SK-MEL-5 (cell line): ENCODE data around the gene CLSTN2. TPM values are rescaled to one million over a fixed set of nuclear protein-coding genes. Genes with fewer than 3 reads are reported as not detected.

Source experiments
- DNase-seq: peaks from one replicate; pipeline ENCODE4 v3.0.0-alpha.2; 2016; ENCODE audit warnings: low read depth, low spot score
- in situ Hi-C: cut with HindIII; loops from 2 replicates; pipeline ENCODE4 v1.10.0; 2016; ENCODE audit warnings: low sequenced_read_pairs, high pct_unique_total_duplicates, low pct_unique_long_range_greater_than_20kb
- total RNA-seq: library from RNA; depleted of rRNA; stranded (reverse); fragments of >200 nt; shearing (Covaris generic); gene quantifications from 2 replicates; pipeline ENCODE4 v1.2.3, GENCODE V29; 2014

The CLSTN2 gene
- total RNA-seq, 1 experiment from 2014 or later, result not detected

DNA sequence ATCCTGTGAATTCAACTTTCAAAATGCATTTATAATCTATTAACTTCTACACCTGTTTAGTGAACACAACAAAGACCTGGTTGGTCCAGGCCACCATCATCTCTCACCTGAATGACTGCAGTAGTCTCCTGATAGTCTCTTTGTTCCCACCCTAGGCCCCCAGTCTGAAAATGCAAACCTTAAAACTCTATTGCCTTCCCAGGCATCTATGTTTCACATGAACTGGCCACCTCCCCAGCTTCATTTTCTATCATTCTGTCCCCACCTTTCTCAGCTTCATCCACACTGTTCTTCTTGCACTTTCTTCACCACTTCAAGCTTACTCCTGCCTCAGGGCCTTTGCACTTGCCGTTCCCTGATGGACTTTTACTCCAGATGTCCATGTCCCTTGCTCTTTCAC, 45.0 kb downstream of the CLSTN2 start:
- in situ Hi-C loops, result no loop called here
- DNase-seq, result no peak

DNA sequence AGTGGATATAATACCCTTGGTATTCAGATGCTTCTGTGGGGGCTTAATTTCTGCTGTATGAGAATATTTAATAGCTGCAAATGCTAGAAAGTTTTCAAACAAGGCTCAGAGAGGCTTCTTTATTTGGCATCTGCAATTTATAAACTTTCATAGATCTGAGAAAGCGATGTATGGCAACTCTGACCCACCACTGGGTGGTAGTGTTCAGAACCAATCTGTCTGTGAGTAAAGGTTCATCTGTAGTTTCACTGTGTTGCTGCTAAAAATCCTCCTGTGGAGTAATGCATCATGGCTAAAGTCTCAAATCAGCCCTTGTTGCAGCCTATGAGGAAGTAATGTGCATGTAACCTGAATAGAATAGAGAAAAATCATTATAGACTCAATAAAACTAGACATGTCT, 47.4 kb downstream of the CLSTN2 start:
- in situ Hi-C loops, result no loop called here
- peak; percentile 25 for DNase-seq

DNA sequence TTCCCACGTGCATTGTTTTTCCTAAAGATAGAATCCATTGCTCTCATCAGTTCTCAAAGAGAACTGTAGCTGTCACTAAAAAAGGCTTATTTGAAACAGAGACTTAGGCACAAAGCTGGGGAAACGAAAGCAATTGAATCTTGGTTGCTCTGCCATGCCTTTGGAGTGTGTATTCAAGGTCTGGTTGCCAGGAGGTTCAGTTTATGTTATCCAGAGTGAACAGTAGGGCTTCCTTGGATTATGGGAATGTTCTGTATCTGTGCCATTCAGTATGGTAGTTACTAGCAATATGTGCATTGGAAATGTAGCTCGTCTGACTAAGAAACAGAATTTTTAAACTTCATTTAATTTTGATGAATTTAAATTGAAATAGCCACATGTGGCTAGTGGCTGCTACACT, 50.6 kb downstream of the CLSTN2 start:
- in situ Hi-C loops, result no loop called here
- no peak for DNase-seq

DNA sequence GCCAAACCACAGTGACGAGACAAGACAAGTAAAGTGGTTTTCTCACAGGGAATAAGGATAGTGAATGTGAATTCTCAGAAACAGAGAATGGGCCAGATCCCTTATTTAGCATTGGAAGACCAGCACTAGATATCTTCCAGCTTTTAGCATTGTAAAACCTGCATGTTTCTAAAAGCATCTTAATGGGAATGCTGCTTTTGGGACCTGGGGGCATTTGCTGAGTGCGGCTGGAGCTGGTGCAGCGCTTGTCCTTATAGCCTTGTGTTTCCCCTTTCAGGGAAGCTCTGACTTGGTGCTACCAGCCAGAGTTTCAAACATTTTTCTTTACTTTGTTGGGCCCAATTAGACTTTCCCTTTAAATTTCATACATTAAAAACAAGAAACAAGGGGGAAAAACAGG, 52.9 kb downstream of the CLSTN2 start:
- in situ Hi-C loops, result no loop called here

DNA sequence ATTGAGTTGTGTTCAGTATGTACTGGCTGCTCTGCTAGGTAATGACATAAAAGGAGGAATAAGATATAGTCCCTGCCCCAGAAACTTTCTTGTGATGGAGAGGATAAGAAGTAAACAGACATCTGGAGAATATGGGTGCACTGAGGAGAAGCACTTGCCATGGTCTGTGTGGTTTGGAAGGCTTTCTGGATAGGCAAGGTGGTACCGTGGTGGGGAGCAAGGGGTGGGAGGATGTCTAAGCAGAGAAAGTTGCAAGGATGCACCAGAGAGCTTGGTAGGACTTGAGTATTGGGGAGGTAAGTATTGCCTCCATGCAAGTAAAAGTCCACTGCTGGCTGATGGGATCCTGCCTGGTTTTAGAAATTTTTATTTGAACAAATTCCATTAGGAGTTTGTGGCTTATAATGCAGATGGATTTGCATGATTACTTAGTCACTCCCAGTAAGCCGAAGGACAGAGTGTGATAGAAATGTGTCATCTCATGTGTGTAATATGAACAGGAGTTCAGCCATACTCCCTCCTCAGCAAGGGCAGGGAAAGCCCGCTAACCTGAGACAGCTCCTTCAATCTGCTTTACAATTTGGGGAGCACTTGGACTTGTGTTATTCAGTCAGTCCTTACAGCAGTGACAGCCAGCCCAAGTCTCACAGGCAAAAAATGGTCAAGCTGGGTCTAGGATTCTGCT, 53.6 kb downstream of the CLSTN2 start:
- DNase-seq, result no peak
- in situ Hi-C loops, result no loop called here

More for the DNA sequence above, 52.9 kb downstream of the CLSTN2 start:
- no peak for DNase-seq

DNA sequence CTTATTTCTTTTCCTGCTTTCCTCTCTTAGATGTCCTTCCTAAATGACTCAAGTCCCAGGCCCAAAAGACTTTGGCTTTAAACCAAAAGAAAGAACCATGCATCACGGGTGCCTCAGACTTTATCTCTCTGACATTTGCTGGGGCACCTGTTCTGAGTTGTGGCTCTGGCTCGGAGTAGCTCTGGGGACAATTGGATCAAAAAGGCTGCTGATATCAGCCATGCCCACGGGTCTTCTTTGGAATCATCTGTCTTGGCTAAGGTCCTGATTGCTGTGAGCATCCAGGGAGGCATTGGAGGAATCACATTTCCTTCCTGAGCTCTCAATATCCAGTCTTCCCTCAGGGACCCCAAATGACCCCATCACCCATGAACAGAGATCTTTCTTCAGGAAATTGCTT, 59.9 kb downstream of the CLSTN2 start:
- in situ Hi-C loops, result no loop called here
- DNase-seq, result no peak

DNA sequence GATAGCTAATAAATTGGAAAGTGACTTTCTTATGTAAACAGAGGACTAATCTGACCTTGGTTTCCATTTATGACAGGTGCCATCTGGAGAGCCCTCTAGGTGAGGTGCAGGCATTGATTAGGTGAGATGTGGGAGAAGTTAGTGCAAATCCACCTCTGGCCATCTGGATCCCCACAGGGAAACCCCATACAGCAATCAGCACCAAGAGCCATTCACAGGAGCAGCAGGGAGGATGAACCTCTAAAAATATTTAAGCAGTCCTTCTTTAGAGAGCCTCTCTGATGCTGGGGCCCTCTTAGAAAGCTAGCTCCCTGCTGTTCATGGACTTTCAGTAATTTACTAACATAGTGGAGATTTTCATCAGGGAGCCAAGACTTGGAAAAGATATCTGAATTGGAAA, 69.3 kb downstream of the CLSTN2 start:
- in situ Hi-C loops, result no loop called here
- no peak for DNase-seq

DNA sequence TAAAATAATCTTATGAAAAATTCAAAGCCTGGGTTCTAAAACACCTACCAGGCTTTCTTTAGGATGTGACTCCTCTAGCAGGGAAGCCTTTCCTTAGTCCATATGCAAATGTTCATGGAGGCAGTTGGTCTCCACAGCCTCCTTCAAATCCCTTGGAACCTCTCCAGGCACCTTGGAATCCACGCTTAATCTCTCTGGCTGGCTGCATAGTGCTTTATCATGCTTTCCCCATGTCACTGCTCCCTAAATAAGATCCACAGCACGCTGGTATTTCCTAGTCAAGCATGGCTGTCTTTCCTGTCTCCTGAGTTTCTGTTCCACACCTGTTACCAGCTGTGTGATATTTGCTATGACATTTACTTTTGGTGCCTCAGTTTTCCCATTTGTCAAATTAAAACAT, 71.3 kb downstream of the CLSTN2 start:
- no peak for DNase-seq
- in situ Hi-C loops, result no loop called here

DNA sequence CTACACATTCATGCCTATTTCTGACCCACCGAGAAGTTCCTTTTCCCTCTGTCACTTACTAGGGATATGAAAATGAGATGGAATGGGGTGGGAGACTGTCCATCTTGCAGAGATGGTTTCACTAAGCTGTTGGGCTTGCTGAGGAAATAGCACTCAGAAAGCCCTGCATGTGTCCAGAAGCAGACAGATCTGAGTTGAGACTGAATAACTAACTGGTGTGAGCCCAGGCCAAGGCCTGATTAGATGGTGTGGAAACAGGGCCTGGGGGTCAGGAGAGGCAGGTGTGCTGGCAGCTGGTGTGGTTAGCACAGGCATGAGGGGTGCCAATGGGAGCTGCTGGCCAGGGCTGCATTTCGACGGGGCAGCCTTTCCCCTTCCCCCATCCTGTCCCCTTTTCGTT, 72.1 kb downstream of the CLSTN2 start:
- in situ Hi-C loops, result no loop called here
- DNase-seq, result no peak

DNA sequence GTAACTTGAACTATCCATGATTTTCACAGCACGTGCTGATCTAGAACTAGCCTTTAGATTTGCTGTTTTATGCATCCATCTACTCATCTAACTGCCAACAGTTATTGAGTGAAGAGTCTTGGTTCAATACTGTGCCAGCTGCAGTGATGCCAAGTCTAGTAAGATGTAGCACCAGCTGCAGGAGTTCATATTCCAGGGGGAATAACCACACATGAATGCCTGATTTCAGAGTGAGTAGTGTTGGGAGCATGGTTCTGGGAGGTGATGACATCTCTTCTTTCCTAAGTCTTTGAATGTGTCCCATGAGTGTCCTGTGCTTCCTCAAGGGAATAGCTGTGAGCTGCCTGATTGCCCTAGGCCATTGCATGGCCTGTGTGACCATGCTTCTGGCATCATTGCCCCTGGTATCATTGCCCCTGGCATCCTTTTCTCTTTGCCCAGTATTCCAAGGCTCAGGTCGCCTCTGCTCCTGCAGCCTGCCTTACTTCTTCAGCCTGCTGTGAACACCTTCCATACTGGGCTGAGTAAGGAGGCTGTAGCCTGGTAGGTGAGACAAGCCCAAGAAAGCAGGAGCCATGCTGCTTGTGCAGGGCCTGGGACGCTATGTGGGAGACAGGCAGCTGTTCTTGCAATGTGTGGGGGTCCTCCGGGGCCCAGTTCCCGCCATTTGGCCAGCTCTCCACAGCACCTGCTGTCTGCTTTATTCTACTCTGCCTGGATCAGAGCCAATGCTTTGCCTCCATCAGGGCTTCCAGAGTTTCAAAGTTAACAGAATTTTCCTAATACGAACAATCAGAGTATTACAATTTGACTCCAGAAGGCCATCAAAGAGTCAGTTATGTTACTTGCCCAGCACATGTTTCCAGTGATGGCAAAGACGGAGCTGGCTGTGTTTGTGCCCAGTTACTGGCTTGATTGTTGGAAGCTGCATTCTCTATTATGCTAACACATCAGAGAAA, 73.2 kb downstream of the CLSTN2 start:
- in situ Hi-C loops, result no loop called here
- no peak for DNase-seq

DNA sequence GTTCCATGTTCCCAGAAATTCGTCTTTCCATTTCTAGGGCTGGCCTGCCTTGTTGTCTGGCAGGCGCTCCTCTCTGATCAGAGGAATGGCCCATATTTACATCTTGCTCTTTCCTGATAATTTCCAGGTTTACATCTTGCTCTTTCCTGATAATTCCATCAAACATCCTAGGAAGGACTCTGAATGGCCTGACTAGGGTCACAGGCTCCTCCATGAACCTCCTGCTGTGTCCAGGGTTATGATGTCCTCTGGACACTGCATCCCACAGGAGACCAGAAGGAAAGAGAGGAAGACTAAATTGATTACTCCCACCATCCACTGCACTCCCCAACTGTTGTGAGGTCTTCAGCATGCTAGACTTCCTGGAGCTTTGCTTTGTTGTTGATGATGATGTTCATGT, 75.4 kb downstream of the CLSTN2 start:
- in situ Hi-C loops, result no loop called here
- no peak for DNase-seq

DNA sequence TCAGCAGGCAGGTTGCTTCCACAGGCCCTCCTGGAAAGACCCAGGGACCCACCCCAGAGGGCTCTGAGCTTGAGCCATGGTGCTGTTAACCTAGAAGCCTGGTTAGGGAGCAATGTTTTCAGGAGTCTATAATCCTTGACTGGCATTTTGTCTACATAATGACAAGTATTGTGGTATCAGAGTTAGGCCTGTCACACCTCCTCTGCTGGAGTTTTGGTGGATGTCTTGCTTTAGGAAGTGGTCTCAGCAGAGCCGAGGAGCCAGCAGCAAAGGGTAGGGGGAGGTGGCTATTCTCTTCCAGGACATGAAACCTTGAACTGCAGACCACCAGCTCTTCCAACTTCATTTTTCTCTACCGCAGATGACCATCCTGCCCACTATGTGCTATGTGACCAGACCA, 76.1 kb downstream of the CLSTN2 start:
- in situ Hi-C loops, result no loop called here
- DNase-seq, result no peak

DNA sequence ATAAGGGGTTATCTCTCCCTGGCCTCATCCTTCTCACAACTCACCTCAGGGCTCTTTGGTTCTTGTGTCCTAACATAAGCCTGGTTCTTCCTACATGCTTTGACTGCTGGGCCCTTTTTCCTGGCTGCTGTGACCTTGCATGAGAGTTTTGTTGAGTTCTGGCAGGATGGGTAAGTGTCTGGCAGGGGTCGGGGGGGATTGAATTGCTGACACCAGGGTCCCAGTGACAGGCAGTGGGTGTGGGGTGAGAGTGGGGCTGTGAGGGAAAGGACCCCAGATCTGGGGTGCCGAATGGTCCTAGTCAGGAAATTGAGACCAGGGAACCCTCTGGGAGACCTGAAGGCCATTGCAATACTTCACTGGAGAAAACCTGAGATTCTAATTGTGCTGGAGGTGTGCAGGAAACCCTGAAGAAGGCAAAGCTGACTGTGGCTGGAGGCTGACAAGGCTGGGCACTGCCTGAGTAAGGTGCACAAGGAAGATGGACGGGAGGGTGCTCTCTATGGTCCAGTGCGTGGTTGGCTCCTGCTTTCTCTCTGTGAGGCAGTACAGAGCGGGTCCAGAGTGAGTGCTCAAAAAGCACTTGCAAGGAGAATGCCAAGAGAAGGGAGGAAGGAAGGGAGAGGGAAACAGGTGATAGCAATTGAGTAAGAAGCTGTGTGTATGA, 76.8 kb downstream of the CLSTN2 start:
- DNase-seq, result no peak
- in situ Hi-C loops, result no loop called here

DNA sequence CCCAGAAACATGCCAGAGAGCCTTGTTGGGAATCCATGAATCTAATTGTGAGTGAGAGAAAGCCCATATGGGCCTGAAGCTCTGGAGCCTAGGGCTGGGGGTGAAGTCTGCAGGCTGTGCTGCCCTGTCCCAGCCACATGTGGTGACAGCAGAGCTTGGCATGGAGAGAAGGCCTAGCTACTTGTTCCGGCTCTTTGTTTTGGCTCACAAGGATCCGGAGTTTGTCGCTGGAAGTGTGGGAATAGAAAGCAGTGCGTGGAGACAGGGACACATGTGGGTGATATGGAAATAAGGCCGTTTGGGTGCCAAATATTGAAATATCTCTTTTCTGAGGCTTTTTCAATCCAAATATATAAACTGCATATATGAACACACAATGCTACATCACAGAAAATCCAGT, 78.2 kb downstream of the CLSTN2 start:
- in situ Hi-C loops, result no loop called here
- no peak for DNase-seq

DNA sequence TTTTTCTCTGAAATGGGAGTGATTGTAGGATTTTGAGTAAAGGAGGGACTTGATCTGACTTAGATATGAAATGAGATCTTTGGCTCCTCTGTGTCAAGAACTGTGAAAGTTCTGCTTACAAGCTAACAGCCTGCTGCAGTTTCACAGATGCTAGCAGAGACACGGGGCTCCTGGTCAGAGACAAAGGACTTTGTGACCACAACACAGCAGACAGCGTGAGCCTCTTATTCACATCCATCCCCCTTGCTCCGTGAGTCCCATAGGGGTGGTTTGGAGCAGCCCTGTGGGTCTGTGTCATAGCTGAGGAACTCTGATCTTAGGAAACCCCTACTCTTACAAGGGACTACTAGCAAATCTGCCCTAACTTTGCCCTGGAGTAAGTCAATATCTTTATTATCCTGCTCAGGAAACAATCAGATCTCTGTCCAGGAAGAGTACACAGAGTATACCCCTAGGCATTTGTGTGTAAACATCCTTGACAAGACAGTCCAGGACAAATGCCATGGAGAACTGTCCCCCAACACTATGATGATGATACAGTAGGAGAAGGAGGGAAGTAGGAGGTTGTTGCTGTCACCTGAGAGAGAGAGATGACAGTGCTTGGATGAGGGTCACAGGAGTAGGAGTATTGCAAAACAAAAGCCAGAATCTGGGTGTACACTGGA, 80.0 kb downstream of the CLSTN2 start:
- no peak for DNase-seq
- in situ Hi-C loops, result no loop called here

DNA sequence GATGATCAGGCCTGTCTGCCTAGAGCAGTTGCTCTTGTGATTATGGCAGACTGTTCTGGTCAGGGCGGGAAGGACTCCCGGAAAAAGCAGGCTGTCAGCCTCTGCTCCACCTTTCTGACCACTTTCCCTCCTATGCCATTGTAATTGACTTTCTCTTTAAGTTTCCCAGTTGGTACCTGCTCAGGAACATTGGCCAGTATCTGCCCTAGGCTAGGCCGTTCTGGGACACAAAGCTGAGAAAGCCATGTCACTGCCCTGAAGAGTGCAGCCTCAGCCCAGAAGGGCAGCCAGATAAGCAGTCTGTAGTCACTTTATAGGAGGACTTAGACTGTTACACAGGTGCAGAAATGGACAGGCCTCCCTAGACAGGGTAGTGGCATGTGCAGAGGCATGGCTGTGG, 80.8 kb downstream of the CLSTN2 start:
- in situ Hi-C loops, result no loop called here
- DNase-seq, result no peak

DNA sequence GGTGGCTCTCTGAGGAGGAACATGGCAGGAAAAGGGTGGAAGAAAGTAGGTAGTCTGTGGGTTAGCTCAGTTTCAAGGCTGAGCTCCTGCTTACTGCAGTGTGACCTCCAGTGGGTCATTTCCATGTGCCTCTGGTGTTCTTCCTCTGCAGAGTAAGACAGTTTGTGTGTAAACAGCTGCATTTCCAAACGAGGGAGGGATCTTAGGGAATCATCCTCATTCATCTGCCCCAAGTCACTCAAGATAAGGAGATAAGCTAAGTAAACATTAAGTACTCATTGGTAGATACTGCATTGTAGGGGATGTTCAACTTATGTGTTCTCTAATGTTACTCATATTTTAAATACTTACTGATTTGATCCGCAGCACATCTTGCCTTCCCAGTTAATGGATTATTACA, 83.6 kb downstream of the CLSTN2 start:
- no peak for DNase-seq
- in situ Hi-C loops, result no loop called here

DNA sequence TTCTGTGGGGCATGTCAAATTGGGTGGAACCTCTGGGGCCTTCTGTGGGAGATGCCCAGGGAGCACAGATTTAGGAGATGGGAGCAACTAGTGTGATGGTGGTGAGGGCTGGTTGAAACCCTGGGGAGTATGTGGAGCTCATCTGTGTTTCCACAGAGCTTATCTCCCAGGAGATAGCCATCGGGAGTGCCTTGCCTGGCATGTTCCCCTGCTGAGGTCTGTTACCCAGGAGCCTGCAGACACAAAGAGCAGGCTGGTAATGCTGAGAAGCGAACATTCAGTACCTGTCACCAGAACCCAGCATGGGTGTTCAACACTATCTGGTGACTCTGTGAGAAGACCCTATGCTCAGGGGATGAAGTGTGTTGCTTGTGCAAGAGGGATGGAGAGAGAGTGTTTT, 85.0 kb downstream of the CLSTN2 start:
- in situ Hi-C loops, result no loop called here
- DNase-seq, result no peak
